ENCODE results near the gene RGL1.

DNA sequence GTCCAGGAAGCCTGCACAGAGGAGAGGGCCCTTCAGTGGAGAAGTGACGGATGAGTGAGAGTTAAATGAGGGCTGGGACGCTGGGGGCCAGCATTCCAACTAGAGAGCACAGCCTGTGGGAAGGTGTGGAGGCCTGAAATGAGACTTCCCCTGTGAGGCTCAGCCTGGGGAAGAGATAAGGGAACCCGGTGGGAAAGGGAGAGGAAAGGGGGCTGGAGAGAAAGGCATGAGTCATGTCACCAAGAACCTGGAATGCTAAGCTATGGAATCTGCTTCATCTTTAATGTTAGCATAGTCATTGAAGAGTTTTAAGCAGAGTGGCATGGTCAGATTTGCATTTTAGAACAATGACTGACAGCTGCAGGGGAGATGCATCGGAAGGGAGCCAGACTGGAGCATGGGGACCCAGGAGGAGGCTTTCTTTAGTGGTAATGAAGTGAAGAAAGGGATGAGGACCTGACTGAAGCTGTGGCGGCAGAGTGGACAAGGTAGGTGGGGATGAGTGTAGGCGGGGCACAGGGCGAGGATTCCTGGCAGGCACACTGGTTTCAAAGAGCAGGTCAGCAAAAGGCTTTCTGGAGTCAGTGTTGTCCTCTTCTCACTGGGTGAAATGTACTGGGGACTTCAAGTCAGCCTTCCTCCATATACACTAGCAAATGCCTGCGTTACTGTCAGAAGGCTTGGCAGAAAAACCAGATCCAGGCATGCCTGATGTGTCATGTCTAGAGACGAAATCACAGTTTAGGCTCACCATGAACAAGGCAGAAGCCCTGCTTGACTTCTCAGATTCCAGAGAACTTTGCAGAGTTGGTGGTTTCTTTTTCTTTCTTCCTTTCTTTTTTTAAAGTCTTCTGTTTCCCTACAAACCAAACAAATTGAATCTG lies 8.0 kb downstream of the RGL1 start:
- TF ChIP-seq, protein P1, sequence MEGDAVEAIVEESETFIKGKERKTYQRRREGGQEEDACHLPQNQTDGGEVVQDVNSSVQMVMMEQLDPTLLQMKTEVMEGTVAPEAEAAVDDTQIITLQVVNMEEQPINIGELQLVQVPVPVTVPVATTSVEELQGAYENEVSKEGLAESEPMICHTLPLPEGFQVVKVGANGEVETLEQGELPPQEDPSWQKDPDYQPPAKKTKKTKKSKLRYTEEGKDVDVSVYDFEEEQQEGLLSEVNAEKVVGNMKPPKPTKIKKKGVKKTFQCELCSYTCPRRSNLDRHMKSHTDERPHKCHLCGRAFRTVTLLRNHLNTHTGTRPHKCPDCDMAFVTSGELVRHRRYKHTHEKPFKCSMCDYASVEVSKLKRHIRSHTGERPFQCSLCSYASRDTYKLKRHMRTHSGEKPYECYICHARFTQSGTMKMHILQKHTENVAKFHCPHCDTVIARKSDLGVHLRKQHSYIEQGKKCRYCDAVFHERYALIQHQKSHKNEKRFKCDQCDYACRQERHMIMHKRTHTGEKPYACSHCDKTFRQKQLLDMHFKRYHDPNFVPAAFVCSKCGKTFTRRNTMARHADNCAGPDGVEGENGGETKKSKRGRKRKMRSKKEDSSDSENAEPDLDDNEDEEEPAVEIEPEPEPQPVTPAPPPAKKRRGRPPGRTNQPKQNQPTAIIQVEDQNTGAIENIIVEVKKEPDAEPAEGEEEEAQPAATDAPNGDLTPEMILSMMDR (IDR thresholded peaks at IDR 0.05): no peak
- no peak for TF ChIP-seq EZH2 (IDR thresholded peaks at IDR 0.05)
